Posterior cingulate gyrus (tissue), 11 donors: ENCODE measurements around the gene ATG13.
A peak's percentile ranks its signal among the peaks of the same experiment; 100 is the strongest.
"Not testable (repeated sequence)": the region's sequence is repeated elsewhere in the genome, so short reads cannot be mapped to it uniquely, and the experiment has no call there.

Experiments
- DNase-seq, 10 donors: peaks; one replicate each; pipeline versions ENCODE4 v3.0.0 to v3.0.0-alpha.2; 2020 to 2021; ENCODE audit warnings: mixed read lengths in 3 of 10
- intact Hi-C: fragments of 100-400 bp; cut with DNase I; formaldehyde crosslinking; loops from one replicate; pipeline ENCODE4 v1.15.1; 2023

The ATG13 gene

DNA sequence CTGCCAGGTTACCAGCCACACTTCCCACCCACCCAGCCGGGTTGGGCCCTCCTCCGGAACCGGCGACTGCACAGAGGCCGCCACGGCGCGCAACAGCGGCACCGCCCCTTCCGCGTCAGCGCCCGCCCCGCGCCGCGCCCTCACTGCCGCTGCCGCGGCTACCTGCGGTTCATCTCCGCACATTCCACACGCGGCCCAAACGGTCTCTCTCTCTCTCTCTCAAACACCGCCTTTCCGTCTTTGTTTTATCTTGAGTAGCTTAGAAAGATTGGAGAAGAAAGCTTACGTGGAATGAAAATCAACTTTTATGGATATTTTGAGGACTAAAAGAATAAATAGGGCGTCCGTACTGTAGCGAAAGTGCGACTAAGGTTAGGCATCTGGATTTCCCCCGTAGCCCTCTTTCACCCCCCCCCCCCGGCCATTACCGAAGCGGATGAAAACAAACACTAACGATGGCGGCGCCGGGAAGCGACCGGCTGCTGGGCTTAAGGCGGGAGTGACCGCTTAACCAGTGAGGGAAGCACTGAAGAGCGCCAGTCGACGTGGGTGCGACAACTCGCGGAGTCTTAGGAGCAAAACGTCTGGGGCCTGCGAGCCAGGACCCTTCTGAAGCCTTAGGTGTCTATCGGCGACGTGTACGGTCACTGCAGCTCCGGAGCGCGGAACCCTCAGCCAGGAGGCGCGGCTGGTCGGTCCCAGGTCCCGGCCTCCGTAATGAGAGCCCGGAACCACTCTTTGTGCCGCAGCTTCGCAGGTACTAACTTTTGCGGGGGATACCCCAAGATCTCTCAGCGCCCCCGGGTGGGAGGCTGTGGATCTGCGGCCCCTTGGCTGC lies at the start of gene ATG13, which contains the start of gene HARBI1:
ATG13 (plus strand) TSS at position 420 of the 838 bp plus-strand sequence. CDS start 26,739 bp downstream, outside the sequence.
HARBI1 (minus strand) TSS at position 94 of the 838 bp plus-strand sequence. CDS start 990 bp downstream, outside the sequence.
- peak; percentile 79 to 99 (median 88) for DNase-seq
- intact Hi-C loops: loop anchor here (1.0 kb wide), 1 partner anchor 23 kb away; the partner anchor contains the start of gene AMBRA1

DNA sequence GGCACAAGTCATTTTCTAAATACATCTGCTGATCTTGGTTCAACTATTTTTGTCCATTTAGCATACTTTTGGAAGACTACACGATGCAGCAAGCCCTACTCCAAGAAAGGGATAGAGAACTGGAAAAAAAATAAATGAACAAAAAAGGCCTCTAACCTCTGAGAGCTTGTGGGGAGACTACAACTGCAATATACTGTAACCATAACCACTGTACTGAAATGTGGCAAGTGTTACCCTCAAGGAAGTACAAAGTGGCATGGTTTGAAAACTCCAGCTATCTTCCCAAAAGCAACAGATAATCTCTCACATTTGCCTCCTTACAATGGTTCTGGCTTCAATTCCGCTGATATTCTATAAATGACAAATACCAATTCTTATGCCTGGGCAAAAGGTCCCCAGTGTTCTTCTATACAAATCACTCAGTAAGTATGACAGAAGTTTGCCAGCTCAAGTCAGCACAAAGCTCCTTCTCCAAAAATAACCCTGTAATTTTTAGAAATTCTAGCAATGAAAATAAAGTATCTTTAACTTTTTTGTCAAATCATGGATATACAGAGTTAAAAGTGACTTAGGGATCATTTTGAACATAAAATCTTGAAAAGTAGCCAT lies 46.5 kb upstream of the ATG13 start:
- intact Hi-C loops: no loop called here
- no peak for DNase-seq

DNA sequence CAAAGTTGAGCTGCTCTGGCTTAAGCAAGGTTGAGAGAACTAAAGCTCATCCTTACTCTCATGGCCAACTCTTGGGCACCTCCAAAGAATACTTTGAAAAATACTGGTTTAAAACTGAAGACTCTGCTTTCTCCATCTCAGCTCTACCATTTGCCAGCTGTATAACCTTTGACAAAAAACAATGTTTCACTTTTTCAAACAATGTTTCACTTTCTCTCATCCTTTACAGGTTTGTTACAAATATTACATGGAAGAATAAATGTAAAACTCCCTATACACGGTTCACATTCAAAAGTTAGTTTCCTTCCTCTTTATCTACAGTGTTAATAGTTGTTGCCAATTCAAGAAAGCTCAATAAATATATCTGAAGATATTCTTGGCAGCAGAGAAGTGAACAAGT lies 42.7 kb upstream of the ATG13 start:
- intact Hi-C loops: no loop called here

DNA sequence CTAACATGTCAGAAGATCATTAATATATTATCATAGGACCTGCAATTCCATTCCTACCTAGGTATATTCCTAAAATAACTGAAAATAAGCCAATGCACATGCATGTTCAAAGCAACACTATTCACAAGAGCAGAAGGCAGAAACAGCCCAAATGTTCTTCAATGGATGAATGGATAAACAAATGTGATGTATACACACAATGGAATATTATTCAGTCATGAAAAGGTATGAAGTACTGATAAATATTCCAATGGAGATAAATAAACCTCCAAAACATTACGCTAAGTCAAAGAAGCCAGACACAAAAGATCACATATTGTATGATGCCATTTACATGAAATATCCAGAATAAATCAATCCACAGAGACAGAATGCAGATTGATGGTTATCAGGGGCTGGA lies 40.3 kb upstream of the ATG13 start:
- no peak for DNase-seq
- intact Hi-C loops: no loop called here

More for the DNA sequence above, 42.7 kb upstream of the ATG13 start:
- no peak for DNase-seq

DNA sequence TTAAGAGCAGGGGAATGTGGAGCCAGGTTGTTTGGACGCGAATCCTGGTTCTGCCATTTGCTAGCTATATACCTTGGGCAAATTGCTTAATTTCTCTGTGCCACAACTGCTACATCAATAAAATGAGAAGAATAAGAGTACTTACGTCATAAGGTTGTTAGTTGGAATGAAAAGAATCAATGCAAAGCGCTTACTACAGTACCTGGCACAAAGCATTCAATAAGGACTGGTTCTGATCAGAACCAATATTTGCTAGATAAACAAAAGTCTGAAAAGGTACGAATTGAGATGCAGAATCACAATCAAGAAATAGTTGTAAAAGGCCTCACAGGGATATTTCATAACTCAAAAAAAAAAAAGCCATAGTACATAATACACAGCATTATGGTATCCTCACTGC lies 34.8 kb upstream of the ATG13 start:
- no peak for DNase-seq
- intact Hi-C loops: no loop called here

DNA sequence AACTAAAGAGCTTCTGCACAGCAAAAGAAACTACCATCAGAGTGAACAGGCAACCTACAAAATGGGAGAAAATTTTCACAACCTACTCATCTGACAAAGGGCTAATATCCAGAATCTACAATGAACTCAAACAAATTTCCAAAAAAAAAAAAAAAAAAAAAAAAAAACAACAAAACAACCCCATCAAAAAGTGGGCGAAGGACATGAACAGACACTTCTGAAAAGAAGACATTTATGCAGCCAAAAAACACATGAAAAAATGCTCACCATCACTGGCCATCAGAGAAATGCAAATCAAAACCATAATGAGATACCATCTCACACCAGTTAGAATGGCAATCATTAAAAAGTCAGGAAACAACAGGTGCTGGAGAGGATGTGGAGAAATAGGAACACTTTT lies 33.8 kb upstream of the ATG13 start:
- DNase-seq, intact Hi-C loops: not testable (repeated sequence)

DNA sequence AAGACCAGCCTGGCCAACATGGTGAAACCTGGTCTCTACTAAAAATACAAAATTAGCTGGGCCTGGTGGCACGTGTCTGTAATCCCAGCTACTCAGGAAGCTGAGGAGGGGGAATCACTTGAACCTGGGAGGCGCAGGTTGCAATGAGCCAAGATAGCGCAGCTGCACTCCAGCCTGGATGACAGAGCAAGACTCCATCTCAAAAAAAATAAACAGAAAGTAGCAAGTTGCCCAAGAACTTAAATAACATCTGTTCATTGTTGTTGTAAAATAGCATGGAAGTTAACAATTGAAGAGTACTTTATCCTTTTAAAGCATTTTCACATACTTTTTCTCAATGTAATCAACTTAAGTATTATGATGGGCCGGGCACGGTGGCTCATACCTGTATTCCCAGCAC lies 29.2 kb upstream of the ATG13 start:
- peak in 1 of 10 donors; percentile 35 for DNase-seq
- intact Hi-C loops: no loop called here

DNA sequence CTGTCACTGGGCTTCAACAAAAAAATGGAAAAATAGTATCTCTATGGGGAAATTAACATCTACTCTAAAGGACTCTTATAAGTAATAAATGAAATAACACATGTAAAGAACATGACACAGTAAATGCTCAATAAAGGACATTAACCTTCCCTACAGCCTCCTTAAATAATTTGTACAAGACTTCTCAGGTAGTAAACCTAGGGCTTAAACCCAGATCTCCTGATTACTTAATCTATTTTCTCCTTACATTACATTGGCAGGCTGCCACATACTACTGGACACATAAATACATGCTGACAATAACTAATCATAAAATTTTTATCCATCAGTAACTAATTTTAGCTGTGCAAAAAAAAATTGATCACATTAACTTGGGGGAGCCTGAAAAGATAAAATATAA lies 28.4 kb upstream of the ATG13 start:
- intact Hi-C loops: no loop called here
- DNase-seq: no peak

DNA sequence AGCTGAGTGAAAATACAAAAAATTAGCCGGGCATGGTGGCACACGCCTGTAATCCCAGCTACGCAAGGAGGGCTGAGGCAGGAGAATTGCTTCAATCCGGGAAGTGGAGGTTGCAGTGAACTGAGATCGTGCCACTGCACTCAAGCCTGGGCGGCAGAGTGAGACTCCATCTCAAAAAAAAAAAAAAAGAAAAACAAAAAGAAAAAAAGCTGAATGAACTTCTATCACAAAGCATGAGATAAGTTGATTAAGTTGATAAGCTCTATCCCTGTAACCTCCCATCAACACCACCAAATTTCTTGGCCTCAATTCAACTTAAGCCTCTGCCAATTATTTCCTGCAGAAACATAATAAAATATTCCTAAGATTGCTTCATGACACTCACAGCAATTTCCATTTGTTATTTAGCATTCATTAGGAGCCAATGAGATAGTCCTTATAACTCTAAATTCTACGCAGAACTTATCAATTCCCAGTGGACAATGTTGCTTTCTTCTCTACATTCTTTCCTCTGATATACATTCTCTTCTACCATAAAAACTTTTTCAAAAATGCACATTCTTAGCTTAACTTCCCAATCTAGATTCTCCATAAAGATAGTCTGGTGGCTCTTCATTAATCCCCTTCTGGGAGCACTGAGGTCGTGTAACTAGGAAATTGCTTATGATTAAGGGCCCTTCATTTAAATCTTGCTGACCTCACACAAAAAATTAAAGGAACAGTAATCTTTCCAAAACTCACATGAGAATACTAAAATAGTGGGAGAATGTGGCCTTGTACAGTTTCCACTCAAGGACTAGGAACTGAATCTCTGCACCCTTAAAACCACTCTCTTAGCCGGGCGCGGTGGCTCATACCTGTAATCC lies 26.4 kb upstream of the ATG13 start:
- intact Hi-C loops: loop anchor here (10.0 kb wide), 1 partner anchor 46 kb away; no protein-coding TSS in a partner anchor
- DNase-seq: peak in 1 of 10 donors; percentile 28

DNA sequence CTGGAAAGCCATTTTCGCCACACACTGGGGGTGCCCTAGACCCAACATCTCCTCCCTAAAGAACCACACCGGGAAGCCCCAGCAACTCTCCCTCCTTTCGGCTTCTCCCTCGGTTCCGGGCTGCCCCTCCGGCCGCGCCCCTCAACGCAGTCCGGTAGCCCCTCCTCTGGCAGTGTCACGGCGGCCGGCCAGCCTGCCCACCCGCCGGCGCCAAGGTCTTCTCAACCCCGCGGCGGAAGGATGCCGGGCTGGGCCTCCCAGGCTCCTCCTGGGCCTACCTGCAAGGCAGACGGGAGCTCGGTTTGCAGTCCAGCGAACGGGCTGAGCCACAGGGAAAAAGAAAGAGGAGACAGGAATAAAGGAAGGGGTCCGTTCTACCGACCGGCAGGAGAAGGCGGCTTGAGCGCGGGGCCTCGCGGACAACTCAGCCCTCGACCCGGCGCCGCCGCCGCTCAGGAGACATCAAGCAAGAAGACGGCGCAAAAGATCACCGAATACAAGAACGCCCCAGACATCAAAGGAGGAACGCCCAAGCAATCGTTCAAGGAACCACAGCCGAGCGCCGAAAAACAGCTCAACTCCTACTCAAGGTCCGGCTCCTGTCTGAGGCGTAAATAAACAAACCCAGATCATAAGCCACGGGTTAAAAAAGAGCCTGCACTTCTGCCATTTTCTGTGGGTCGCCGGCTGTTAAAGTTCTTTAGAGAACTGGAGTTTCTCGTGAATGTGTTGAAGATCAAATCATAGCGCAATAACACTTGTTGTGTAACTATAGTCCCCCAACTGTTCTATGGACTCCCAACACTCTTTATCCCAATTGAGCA lies 23.6 kb upstream of the ATG13 start, which contains the start of gene AMBRA1:
AMBRA1 (minus strand) TSS at position 474 of the 824 bp plus-strand sequence. CDS start 45,643 bp downstream, outside the sequence.
- intact Hi-C loops: loop anchor here (1.0 to 10.0 kb wide), 2 partner anchors 24 to 49 kb away; partner anchors contain the start of genes ATG13 and HARBI1
- peak; percentile 77 to 98 (median 89) for DNase-seq

DNA sequence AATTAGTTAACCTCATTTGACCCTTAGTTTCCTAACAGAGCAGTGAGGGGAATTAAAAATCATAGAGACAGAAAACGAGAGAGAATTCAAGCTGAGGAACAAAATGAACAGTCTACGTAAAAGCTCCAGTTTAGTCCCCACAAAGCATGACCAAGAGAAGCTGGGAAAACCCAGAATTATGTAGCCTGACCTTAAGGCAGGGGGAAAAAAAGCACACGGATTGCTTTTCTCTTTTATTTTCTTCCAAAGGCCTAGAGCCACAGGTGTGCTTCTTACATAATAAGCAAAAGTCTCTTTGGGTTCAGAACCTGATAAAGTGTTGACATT lies 23.0 kb upstream of the ATG13 start:
- intact Hi-C loops: loop anchor here (1.0 to 10.0 kb wide), 2 partner anchors 23 to 50 kb away; partner anchors contain the start of genes ATG13 and HARBI1
- no peak for DNase-seq

DNA sequence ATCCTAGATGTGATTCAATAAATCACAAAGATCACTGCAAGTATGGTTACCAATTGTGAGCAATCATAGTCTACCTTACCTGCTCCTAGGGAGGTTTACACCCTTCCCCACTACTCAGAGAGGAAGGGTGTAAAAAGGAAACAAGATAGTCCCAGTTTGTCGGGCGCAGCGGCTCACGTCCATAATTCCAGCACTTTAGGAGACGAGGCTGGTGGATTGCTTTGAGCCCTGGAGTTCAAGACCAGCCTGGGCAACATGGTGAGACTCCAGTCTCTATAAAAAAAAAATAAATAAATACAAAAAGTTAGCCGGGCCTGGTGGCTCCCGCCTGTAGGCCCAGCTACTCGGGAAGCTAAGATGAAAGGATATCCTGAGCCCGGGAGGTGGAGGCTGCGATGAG lies 22.6 kb upstream of the ATG13 start:
- intact Hi-C loops: loop anchor here (1.0 to 10.0 kb wide), 2 partner anchors 23 to 50 kb away; partner anchors contain the start of genes ATG13 and HARBI1
- DNase-seq: peak in 1 of 10 donors; percentile 57

DNA sequence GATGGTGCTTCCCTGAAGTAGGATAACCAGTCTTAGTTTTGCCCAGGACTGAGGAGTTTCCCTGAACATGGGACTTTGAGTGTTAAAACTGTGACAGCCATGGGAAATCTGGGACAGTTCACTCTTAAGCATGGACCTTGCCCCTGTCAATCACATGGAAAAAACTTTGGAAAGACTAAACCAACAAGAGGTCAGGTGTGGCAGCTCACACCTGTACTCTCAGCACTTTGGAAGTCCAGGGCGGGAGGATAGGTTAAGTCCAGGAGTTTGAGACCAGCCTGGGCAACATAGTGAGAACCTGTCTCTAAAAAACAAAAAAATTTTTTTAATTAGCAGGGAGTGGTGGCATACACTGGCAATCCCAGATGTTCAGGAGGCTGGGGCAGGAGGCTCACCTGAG lies 20.2 kb upstream of the ATG13 start:
- intact Hi-C loops: loop anchor here (10.0 kb wide), 1 partner anchor 52 kb away; no protein-coding TSS in a partner anchor
- no peak for DNase-seq

DNA sequence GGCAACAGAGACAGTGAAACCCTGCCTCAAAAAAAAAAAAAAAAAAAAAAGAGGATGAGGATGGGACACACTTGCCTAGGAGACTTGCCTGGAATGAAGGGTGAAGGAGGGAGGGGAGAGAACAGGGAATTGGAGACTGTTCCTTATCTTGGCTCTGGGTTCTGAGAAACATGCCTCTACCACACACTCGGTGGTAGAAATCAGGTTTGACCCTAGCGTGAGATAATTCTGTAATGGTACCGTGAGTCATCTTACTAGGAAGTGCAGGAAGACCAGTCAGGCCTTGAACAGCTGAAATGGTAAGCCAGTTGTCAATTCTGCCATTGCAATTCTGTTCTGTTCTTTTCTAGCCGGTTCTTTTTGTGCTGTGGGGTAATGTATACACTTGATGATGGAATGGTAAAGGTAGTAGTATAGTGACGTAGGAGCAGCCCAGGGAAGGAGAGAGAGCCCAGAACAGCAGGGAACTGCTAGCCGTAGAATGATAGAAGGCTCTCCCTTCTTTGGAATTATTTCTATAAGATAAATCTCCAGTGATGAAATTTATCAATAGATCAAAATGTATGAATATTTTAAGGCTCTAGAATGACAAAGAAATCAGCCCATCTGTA lies 19.6 kb upstream of the ATG13 start:
- DNase-seq: no peak

DNA sequence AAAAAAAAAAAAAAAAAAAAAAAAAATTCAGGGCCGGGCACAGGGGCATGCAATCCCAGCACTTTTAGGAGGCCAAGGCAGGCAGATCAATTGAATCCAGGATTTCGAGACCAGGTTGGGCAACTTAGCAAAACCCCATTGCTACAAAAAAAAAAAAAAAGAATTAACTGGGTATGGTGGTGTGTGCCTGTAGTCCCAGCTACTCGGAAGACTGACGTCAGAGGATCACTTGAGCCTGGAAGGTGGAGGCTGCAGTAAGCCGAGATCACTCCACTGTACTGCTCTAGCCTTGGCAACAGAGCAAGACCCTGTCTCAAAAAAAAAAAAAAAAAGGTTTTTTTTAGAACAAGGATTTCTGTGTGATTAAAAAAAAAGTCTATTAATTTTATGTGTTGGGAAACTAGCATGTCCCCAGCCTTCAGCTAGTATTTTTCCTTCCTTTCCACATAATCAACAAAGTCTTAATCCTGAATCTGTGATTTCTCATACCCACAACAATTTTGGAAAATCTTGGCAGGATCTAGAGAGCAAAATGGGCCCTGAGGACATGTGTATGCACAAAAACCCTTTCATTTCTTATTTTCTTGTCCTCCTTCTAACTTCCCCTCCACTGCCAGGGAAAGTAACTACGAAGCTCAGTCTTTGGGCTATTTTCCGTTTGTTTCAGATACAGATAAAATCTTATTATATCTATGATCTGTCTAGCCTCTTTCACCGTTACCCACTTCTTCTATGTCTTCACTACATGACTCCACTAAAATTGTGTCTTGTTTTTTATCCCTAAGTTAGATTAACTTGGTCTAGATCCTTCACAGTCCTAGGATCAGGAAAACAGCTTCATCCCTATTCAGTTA lies 17.8 kb upstream of the ATG13 start:
- intact Hi-C loops: loop anchor here (10.0 kb wide), 1 partner anchor 55 kb away; no protein-coding TSS in a partner anchor
- DNase-seq: peak in 1 of 10 donors; percentile 43

More for the DNA sequence above, 19.6 kb upstream of the ATG13 start:
- intact Hi-C loops: loop anchor here (10.0 kb wide), 1 partner anchor 53 kb away; no protein-coding TSS in a partner anchor

DNA sequence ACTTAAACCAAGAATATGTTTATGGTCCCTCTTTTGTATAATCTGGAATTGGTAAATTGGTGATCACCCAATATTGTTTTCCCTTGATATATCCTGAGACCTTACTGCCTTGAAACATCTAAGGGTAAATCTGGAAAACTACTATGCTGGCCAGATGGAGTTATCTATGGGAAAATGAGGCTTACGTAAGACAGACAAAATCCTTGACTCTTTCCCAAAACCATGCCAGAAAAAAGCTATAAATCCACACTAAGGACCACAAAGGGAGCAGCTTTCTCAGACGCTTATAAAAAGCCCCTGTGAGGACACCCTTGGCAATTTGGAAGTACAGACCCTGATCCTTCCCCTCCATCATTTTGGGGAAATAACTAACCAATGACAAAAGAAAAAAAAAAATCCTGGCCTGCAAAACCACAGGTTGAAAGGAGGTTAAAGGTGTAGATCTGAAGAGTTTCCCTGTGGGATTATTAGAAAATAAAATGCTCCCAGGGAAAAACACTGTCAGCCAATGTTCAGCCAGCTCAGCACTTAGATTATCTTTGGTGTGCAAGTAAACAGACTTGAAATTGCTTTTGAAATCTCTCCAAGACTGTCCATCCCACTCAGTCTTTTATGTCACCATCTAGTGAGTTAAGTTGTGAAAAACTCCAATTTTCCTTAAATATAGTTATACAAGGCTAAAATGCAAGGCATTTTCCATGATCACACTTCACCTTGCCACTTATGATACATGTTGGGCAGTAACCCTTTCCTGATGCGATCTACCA lies 17.0 kb upstream of the ATG13 start:
- intact Hi-C loops: no loop called here
- DNase-seq: no peak

DNA sequence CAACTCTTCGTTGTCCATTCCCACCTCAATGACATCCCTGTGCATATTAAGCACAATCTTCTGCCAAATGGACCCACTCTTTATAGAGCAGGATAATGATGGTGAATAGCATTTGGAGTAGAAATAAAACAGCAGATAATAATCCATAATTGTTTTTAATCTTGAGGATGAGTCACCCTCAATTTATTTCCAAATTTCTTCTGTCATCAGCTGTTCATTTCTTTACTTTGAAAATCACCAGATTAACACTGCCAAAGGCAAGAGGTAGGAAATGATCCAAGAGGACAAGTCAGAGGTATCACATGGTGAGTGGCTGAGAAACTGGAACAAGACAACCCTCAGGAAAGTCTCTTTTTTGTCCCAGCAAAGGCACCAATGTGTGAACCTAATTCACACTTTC lies 16.2 kb upstream of the ATG13 start:
- no peak for DNase-seq

More for the DNA sequence above, 16.2 kb upstream of the ATG13 start:
- intact Hi-C loops: no loop called here
